Panc1 (cell line): ENCODE results near the gene KIF4A. TPM values are rescaled to one million over a fixed set of nuclear protein-coding genes. Genes with fewer than 3 reads are reported as not detected.

Experiments used
- ATAC-seq: fragments of 200-7000 bp; cut with Tn5 transposase; 2 replicates; pipeline ENCODE4 v1.9.1; 2020; ENCODE audit warnings: mild to moderate bottlenecking, moderate library complexity
- BruUV-seq: library from RNA; stranded (reverse); fragments of 400-500 nt; replicated peaks from 2 replicates; lab custom pipeline; 2021; lab: Mats Ljungman, UMichigan
- CTCF ChIA-PET: fragments of 300-600 bp; sonication (Branson Sonifier 250); formaldehyde crosslinking; loops from one replicate; lab custom pipeline; 2022; ENCODE audit warnings: antibody characterized with exemption; lab: Charles Lee
- POLR2A ChIA-PET: fragments of 300-600 bp; sonication (Branson Sonifier 250); formaldehyde crosslinking; loops from one replicate; lab custom pipeline; 2022; ENCODE audit warnings: antibody characterized with exemption; lab: Charles Lee
- DNase-seq: peaks from one replicate; pipeline ENCODE4 v3.0.0-alpha.2; 2010; ENCODE audit warnings: low read depth, low spot score
- H3K27ac ChIP-seq: 2 replicates; pipeline ENCODE4 v1.5.1; 2011; ENCODE audit warnings: mild to moderate bottlenecking, low read length, inconsistent platforms
- H3K27me3 ChIP-seq: fragments of 200-500 bp; sonication (Bioruptor generic); 2 replicates; pipeline ENCODE4 v1.6.0; 2014; ENCODE audit warnings: low read length, inconsistent platforms; ENCODE audit not compliant: control insufficient read depth, insufficient read depth
- H3K36me3 ChIP-seq: fragments of 200-500 bp; sonication (Bioruptor generic); 2 replicates; pipeline ENCODE4 v1.5.1; 2014; ENCODE audit warnings: inconsistent platforms, mild to moderate bottlenecking, low read length, moderate library complexity; ENCODE audit not compliant: control insufficient read depth, insufficient read depth
- H3K4me1 ChIP-seq: 2 replicates; pipeline ENCODE4 v1.5.1; 2011; ENCODE audit warnings: inconsistent platforms, mild to moderate bottlenecking, low read length, moderate library complexity; ENCODE audit not compliant: control insufficient read depth, insufficient read depth
- H3K4me3 ChIP-seq, 2 experiments: 2 replicates each; pipeline ENCODE4 v1.5.1; 2011 to 2012; ENCODE audit warnings: low read depth in 2 of 2, low read length in 2 of 2, mild to moderate bottlenecking in 2 of 2, inconsistent platforms in 1 of 2, moderate library complexity in 1 of 2
- H3K9me3 ChIP-seq: fragments of 200-500 bp; sonication (Bioruptor generic); 2 replicates; pipeline ENCODE4 v1.5.1; 2014; ENCODE audit warnings: low read depth, mild to moderate bottlenecking, inconsistent platforms, low read length, moderate library complexity; ENCODE audit not compliant: control insufficient read depth, insufficient read depth
- POLR2AphosphoS5 ChIP-seq: IDR thresholded peaks from 2 replicates; pipeline ENCODE4 v1.6.1; 2012; ENCODE audit warnings: mild to moderate bottlenecking, low read depth, low read length, moderate library complexity
- SIN3A ChIP-seq: IDR thresholded peaks from 2 replicates; pipeline ENCODE4 v1.6.1; 2012; ENCODE audit warnings: low read depth, mild to moderate bottlenecking, low read length, moderate library complexity, borderline replicate concordance; ENCODE audit not compliant: insufficient read depth
- TCF7L2 ChIP-seq: IDR thresholded peaks from 2 replicates; pipeline ENCODE4 v1.6.1; 2011; ENCODE audit warnings: mild to moderate bottlenecking, low read depth, low read length, inconsistent platforms
- in situ Hi-C: cut with HindIII; loops from 2 replicates; pipeline ENCODE4 v1.10.0; 2016; ENCODE audit warnings: low sequenced_read_pairs, low pct_unique_long_range_greater_than_20kb
- intact Hi-C: fragments of 100-400 bp; cut with micrococcal nuclease; formaldehyde crosslinking; loops from one replicate; pipeline ENCODE4 v1.10.0; 2022; ENCODE audit not compliant: unreplicated experiment
- total RNA-seq: library from RNA; stranded (reverse); gene quantifications from one replicate; pipeline ENCODE4 v1.2.1, GENCODE V29; 2021; ENCODE audit not compliant: unreplicated experiment
- TF ChIP-seq, protein P1 (sequence below): fragments of 450-650 bp; IDR thresholded peaks from 2 replicates; pipeline ENCODE4 v1.5.1; 2017; ENCODE audit warnings: mild to moderate bottlenecking
- TF ChIP-seq, protein P2 (sequence below), 2 experiments: IDR thresholded peaks; 2 replicates each; pipeline ENCODE4 v1.6.1; 2011 to 2012; ENCODE audit warnings: low read depth in 2 of 2, control low read depth in 1 of 2, low read length in 1 of 2, mild to moderate bottlenecking in 1 of 2, moderate library complexity in 1 of 2; ENCODE audit not compliant: insufficient read depth in 1 of 2

KIF4A gene
- total RNA-seq, 1 experiment from 2014 or later, result 62.6 TPM

DNA sequence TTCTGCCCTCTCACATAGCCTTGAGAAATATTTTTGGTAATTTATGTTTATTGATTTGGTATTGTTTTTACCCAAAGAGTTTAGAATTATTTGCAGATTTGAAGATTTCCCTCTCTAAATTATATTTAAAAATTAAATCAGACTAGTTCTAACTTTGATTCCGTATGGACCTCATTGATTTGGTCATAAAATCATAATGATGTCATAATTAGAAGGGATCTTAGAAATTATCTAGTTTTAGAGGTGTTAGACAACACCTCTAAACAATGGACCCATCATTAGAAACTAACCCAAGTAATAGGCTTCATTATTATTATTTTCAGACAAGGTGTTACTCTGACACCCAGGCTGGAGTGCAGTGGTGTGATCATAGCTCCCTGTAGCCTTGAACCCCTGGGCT is 178.8 kb downstream of the KIF4A start:
- Histone ChIP-seq H3K9me3 (no peaks in the 10 kb centered on the region), H3K27ac (no peak overlapping the region), H3K27me3 (no peaks in the 10 kb centered on the region), H3K36me3 (no peaks in the 10 kb centered on the region), H3K4me3 (no peak overlapping the region), H3K4me1 (no peaks in the 10 kb centered on the region)
- CTCF ChIA-PET, result no interaction called here
- DNase-seq, result no peak
- TF ChIP-seq SIN3A (no peak), TCF7L2 (no peak), POLR2AphosphoS5 (no peak)
- TF ChIP-seq, protein P1, sequence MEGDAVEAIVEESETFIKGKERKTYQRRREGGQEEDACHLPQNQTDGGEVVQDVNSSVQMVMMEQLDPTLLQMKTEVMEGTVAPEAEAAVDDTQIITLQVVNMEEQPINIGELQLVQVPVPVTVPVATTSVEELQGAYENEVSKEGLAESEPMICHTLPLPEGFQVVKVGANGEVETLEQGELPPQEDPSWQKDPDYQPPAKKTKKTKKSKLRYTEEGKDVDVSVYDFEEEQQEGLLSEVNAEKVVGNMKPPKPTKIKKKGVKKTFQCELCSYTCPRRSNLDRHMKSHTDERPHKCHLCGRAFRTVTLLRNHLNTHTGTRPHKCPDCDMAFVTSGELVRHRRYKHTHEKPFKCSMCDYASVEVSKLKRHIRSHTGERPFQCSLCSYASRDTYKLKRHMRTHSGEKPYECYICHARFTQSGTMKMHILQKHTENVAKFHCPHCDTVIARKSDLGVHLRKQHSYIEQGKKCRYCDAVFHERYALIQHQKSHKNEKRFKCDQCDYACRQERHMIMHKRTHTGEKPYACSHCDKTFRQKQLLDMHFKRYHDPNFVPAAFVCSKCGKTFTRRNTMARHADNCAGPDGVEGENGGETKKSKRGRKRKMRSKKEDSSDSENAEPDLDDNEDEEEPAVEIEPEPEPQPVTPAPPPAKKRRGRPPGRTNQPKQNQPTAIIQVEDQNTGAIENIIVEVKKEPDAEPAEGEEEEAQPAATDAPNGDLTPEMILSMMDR, result no peak
- TF ChIP-seq, protein P2, sequence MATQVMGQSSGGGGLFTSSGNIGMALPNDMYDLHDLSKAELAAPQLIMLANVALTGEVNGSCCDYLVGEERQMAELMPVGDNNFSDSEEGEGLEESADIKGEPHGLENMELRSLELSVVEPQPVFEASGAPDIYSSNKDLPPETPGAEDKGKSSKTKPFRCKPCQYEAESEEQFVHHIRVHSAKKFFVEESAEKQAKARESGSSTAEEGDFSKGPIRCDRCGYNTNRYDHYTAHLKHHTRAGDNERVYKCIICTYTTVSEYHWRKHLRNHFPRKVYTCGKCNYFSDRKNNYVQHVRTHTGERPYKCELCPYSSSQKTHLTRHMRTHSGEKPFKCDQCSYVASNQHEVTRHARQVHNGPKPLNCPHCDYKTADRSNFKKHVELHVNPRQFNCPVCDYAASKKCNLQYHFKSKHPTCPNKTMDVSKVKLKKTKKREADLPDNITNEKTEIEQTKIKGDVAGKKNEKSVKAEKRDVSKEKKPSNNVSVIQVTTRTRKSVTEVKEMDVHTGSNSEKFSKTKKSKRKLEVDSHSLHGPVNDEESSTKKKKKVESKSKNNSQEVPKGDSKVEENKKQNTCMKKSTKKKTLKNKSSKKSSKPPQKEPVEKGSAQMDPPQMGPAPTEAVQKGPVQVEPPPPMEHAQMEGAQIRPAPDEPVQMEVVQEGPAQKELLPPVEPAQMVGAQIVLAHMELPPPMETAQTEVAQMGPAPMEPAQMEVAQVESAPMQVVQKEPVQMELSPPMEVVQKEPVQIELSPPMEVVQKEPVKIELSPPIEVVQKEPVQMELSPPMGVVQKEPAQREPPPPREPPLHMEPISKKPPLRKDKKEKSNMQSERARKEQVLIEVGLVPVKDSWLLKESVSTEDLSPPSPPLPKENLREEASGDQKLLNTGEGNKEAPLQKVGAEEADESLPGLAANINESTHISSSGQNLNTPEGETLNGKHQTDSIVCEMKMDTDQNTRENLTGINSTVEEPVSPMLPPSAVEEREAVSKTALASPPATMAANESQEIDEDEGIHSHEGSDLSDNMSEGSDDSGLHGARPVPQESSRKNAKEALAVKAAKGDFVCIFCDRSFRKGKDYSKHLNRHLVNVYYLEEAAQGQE (IDR thresholded peaks at IDR 0.05; ENCODE audit: insufficient read depth in 1 of 2, low read depth in 2 of 2, low read length in 1 of 2), result no peak
- intact Hi-C loops, result no loop called here
- POLR2A ChIA-PET, result no interaction called here
- BruUV-seq, result no TSS peak
- in situ Hi-C loops, result no loop called here
- no peak for ATAC-seq

Other genes starting within 250 kb of the KIF4A start
- gene AWAT2, start 240.2 kb upstream of the KIF4A start, total RNA-seq, result not detected
- not detected for gene OTUD6A, start 227.6 kb upstream of the KIF4A start, total RNA-seq
- 36.9 TPM for gene IGBP1, start 156.7 kb upstream of the KIF4A start, total RNA-seq
- not detected for gene DGAT2L6, start 112.6 kb upstream of the KIF4A start, total RNA-seq
- gene AWAT1, start 55.4 kb upstream of the KIF4A start, total RNA-seq, result not detected
- not detected for gene P2RY4, start 29.9 kb upstream of the KIF4A start, total RNA-seq
- not detected for gene ARR3, start 21.8 kb upstream of the KIF4A start, total RNA-seq
- not detected for gene RAB41, start 7.9 kb upstream of the KIF4A start, total RNA-seq
- 102 TPM for gene PDZD11, start 177 bp upstream of the KIF4A start, total RNA-seq
- gene GDPD2, start 133.2 kb downstream of the KIF4A start, total RNA-seq, result 0.33 TPM
- gene DLG3, start 154.7 kb downstream of the KIF4A start, total RNA-seq, result 3.0 TPM